PC-3 (cell line): ENCODE results near the gene CD8A. TPM values are rescaled to one million over a fixed set of nuclear protein-coding genes. Genes with fewer than 3 reads are reported as not detected.

Experiments used
- ATAC-seq: fragments of 200-7000 bp; cut with Tn5 transposase; 2 replicates; pipeline ENCODE4 v1.9.1; 2020; ENCODE audit warnings: mild to moderate bottlenecking, moderate library complexity
- BruUV-seq: library from RNA; stranded (reverse); fragments of 400-500 nt; replicated peaks from 2 replicates; lab custom pipeline; 2021; lab: Mats Ljungman, UMichigan
- CTCF ChIA-PET: fragments of 300-600 bp; sonication (Branson Sonifier 250); formaldehyde crosslinking; loops from one replicate; lab custom pipeline; 2022; ENCODE audit warnings: antibody characterized with exemption; lab: Charles Lee
- POLR2A ChIA-PET: fragments of 300-600 bp; sonication (Branson Sonifier 250); formaldehyde crosslinking; loops from one replicate; lab custom pipeline; 2022; ENCODE audit warnings: antibody characterized with exemption; ENCODE audit not compliant: unreplicated experiment; lab: Charles Lee
- DNase-seq: peaks from one replicate; pipeline ENCODE4 v3.0.0-alpha.2; 2015
- H2AFZ ChIP-seq: fragments of 300-600 bp; sonication (generic); 2 replicates; pipeline ENCODE4 v1.6.0; 2016; ENCODE audit warnings: antibody characterized with exemption, low read length
- H3F3A ChIP-seq: fragments of 300-600 bp; sonication (generic); one replicate; pipeline ENCODE4 v1.6.0; 2017; ENCODE audit warnings: antibody characterized with exemption, low read length, control low read depth, mild to moderate bottlenecking; ENCODE audit not compliant: unreplicated experiment
- H3K27ac ChIP-seq: fragments of 300-600 bp; sonication (generic); 2 replicates; pipeline ENCODE4 v1.5.1; 2016; ENCODE audit warnings: mild to moderate bottlenecking, low read length
- H3K27me3 ChIP-seq: fragments of 300-600 bp; sonication (generic); 2 replicates; pipeline ENCODE4 v1.6.1; 2016; ENCODE audit warnings: low read length, mixed read lengths
- H3K36me3 ChIP-seq: fragments of 300-600 bp; sonication (generic); 2 replicates; pipeline ENCODE4 v1.6.1; 2016; ENCODE audit warnings: low read depth, mixed run types, low read length, mixed read lengths
- H3K4me1 ChIP-seq: fragments of 300-600 bp; sonication (generic); 2 replicates; pipeline ENCODE4 v1.5.1; 2016; ENCODE audit warnings: low read length; ENCODE audit not compliant: insufficient read depth
- H3K4me2 ChIP-seq: fragments of 300-600 bp; sonication (generic); 2 replicates; pipeline ENCODE4 v1.6.0; 2016; ENCODE audit warnings: low read length
- H3K4me3 ChIP-seq: fragments of 300-600 bp; sonication (generic); 2 replicates; pipeline ENCODE4 v1.5.1; 2016; ENCODE audit warnings: mild to moderate bottlenecking, low read length, mixed read lengths
- H3K79me2 ChIP-seq: fragments of 300-600 bp; sonication (generic); 2 replicates; pipeline ENCODE4 v1.6.1; 2017; ENCODE audit warnings: low read length, mixed read lengths
- H3K9ac ChIP-seq: fragments of 300-600 bp; sonication (generic); 2 replicates; pipeline ENCODE4 v1.6.0; 2016; ENCODE audit warnings: mild to moderate bottlenecking, low read length
- H3K9me2 ChIP-seq: fragments of 300-600 bp; sonication (generic); replicated peaks from 2 replicates; pipeline ENCODE4 v1.6.1; 2016; ENCODE audit warnings: mixed run types, low read length, mixed read lengths
- H3K9me3 ChIP-seq: fragments of 300-600 bp; sonication (generic); 2 replicates; pipeline ENCODE4 v1.6.1; 2016; ENCODE audit warnings: low read length, mixed read lengths
- H4K20me1 ChIP-seq: fragments of 300-600 bp; sonication (generic); 2 replicates; pipeline ENCODE4 v1.6.1; 2016; ENCODE audit warnings: low read length, mixed read lengths
- EZH2 ChIP-seq: fragments of 300-600 bp; sonication (generic); IDR thresholded peaks from one replicate; pipeline ENCODE4 v1.6.1; 2017; ENCODE audit warnings: antibody characterized with exemption, mild to moderate bottlenecking, low read length; ENCODE audit not compliant: unreplicated experiment
- EZH2phosphoT487 ChIP-seq: fragments of 300-600 bp; sonication (generic); IDR thresholded peaks from 2 replicates; pipeline ENCODE4 v1.6.1; 2018; ENCODE audit warnings: mild to moderate bottlenecking, antibody characterized with exemption, low read length, borderline replicate concordance
- intact Hi-C: fragments of 100-400 bp; cut with micrococcal nuclease; formaldehyde crosslinking; loops from 2 replicates; pipeline ENCODE4 v1.9.0; 2023
- total RNA-seq: library from RNA; depleted of rRNA; stranded (reverse); fragments of >200 nt; gene quantifications from 2 replicates; pipeline ENCODE4 v1.2.3, GENCODE V29; 2014
- TF ChIP-seq, protein P1 (sequence below): fragments of 300-600 bp; sonication (generic); conservative IDR thresholded peaks from 2 replicates; pipeline ENCODE4 v1.5.1; 2017; ENCODE audit warnings: antibody characterized with exemption, low read depth, mild to moderate bottlenecking, low read length

The CD8A gene
- total RNA-seq, 1 experiment from 2014 or later: 0.18 TPM

DNA sequence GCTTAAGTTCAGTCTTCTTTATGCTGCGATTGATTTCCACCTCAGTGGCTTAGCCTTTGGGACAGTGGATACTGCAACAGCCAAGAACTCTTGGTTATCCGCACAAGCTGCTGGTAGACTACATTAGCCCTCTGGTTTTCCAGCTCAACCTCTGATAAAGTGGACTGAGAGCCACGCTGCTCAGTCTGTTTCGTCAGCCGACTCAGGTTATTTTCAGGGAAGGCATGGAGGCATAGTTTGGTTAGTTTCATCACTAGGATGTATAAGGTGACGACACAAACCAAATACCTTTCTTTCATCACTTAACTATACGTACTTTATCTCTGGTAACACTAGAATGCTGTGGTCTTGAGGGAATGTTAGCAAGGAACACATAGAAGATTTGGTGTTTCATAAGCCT is 14.2 kb downstream of the CD8A start:
- H4K20me1 ChIP-seq: no peaks in the 10 kb centered on the region
- TF ChIP-seq, protein P1, sequence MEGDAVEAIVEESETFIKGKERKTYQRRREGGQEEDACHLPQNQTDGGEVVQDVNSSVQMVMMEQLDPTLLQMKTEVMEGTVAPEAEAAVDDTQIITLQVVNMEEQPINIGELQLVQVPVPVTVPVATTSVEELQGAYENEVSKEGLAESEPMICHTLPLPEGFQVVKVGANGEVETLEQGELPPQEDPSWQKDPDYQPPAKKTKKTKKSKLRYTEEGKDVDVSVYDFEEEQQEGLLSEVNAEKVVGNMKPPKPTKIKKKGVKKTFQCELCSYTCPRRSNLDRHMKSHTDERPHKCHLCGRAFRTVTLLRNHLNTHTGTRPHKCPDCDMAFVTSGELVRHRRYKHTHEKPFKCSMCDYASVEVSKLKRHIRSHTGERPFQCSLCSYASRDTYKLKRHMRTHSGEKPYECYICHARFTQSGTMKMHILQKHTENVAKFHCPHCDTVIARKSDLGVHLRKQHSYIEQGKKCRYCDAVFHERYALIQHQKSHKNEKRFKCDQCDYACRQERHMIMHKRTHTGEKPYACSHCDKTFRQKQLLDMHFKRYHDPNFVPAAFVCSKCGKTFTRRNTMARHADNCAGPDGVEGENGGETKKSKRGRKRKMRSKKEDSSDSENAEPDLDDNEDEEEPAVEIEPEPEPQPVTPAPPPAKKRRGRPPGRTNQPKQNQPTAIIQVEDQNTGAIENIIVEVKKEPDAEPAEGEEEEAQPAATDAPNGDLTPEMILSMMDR: no peak
- no peak for TF ChIP-seq EZH2
- no peak overlapping the region for H3K4me2 ChIP-seq
- no peaks in the 10 kb centered on the region for H3K9me2 ChIP-seq
- no peak overlapping the region for H3K4me3 ChIP-seq
- no TSS peak for BruUV-seq
- no peak overlapping the region for H3K27ac ChIP-seq
- intact Hi-C loops: no loop called here
- H2AFZ ChIP-seq: no peak overlapping the region
- ChIA-PET POLR2A (no interaction called here), CTCF (no interaction called here)
- ATAC-seq: no peak
- H3K4me1 ChIP-seq: no peaks in the 10 kb centered on the region
- no peaks in the 10 kb centered on the region for H3K9me3 ChIP-seq
- no peaks in the 10 kb centered on the region for H3F3A ChIP-seq
- peaks cover 3% of the 10 kb centered on the region; the same call in 1 of the 2 replicates for H3K36me3 ChIP-seq
- H3K27me3 ChIP-seq: no peaks in the 10 kb centered on the region
- DNase-seq: no peak
- H3K79me2 ChIP-seq: no peaks in the 10 kb centered on the region
- no peak overlapping the region for H3K9ac ChIP-seq

DNA sequence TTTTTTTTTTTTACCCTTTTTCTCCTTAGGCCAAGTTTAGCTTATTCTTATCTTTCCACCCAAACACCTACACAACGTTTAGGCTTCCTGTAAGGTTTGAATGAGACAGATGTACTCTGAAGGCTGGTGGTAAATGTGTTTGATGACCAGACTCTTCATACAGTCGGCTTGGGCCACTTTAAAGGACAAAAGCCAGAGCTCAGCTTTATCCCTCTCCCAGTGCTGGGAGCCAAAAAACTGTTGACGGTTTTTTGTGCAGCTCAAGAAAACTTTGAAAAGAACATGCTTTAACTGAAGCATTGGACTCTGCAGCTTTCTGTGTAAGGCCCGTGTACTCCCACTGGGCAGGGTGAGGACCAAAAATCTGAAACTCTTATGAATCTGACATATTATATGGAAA is 15.4 kb downstream of the CD8A start:
- Histone ChIP-seq H3K36me3 (peaks cover 4% of the 10 kb centered on the region; the same call in 1 of the 2 replicates), H3K79me2 (no peaks in the 10 kb centered on the region), H3K9me2 (no peaks in the 10 kb centered on the region), H2AFZ (no peak overlapping the region), H3K9ac (no peak overlapping the region), H3K27ac (no peak overlapping the region), H3F3A (no peaks in the 10 kb centered on the region), H3K4me3 (no peak overlapping the region), H3K9me3 (no peaks in the 10 kb centered on the region), H4K20me1 (no peaks in the 10 kb centered on the region), H3K27me3 (no peaks in the 10 kb centered on the region), H3K4me2 (no peak overlapping the region), H3K4me1 (no peaks in the 10 kb centered on the region)
- TSS peak; percentile 4 for BruUV-seq
- no peak for DNase-seq
- intact Hi-C loops: no loop called here
- POLR2A ChIA-PET: no interaction called here
- CTCF ChIA-PET: no interaction called here
- no peak for ATAC-seq
- TF ChIP-seq EZH2phosphoT487: no peak
- no peak for TF ChIP-seq EZH2
- TF ChIP-seq, protein P1: no peak

DNA sequence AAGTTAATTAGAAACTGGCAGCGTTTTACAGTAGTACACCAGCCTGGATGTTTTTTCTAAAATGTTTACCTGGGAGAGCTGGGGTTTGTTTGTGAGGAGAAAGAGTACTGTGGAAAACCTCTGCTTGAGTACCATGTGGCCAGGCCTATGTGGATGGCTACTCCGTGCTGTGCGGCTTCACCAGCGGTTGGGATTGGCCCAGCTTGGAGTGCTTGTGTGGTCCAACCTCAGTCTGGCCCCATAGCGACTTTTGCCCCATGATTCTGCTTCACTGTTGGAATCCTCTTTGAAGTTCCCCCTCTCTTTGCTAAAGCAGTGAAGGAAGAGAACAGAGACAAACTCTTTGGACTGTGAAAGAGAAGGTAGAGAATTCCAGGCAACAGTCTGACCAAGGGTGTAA is 15.9 kb downstream of the CD8A start:
- Histone ChIP-seq H3K4me3 (no peak overlapping the region), H4K20me1 (no peaks in the 10 kb centered on the region), H3K4me1 (no peaks in the 10 kb centered on the region), H3K27me3 (no peaks in the 10 kb centered on the region), H3K36me3 (peaks cover 4% of the 10 kb centered on the region; the same call in 1 of the 2 replicates), H3K9me2 (no peaks in the 10 kb centered on the region), H2AFZ (no peak overlapping the region), H3K79me2 (no peaks in the 10 kb centered on the region), H3K9me3 (no peaks in the 10 kb centered on the region), H3K9ac (no peak overlapping the region), H3K27ac (no peak overlapping the region), H3F3A (no peaks in the 10 kb centered on the region), H3K4me2 (no peak overlapping the region)
- POLR2A ChIA-PET: no interaction called here
- DNase-seq: no peak
- no peak for TF ChIP-seq EZH2phosphoT487
- no peak for TF ChIP-seq EZH2
- TF ChIP-seq, protein P1: no peak
- intact Hi-C loops: no loop called here
- ATAC-seq: no peak
- CTCF ChIA-PET: no interaction called here
- BruUV-seq: no TSS peak
